Adrenal gland (tissue), 12 donors: ENCODE measurements around the gene MYEOV. TPM values are rescaled to one million over a fixed set of nuclear protein-coding genes. Genes with fewer than 3 reads are reported as not detected.

ENCODE experiments used
- DNase-seq, 7 donors: peaks; one replicate each; pipeline ENCODE4 v3.0.0-alpha.2; 2019 to 2020
- H3K27ac ChIP-seq, 5 donors: fragments of 200-600 bp; sonication (generic) in 4 of 5; 1 replicate in 3 of 5; 2 replicates in 2 of 5; pipeline versions ENCODE4 v1.5.1 to v1.8.0; 2016 to 2020; ENCODE audit warnings: mild to moderate bottlenecking in 1 of 5
- H3K27me3 ChIP-seq: fragments of 200-600 bp; 2 replicates; pipeline ENCODE4 v1.8.0; 2021
- H3K36me3 ChIP-seq, 2 donors: fragments of 200-600 bp; replicated peaks in 1 of 2; 1 replicate in 1 of 2; 2 replicates in 1 of 2; pipeline versions ENCODE4 v1.5.1 to v1.8.0; 2018 to 2022
- H3K4me1 ChIP-seq, 2 donors: fragments of 200-600 bp; replicated peaks in 1 of 2; 1 replicate in 1 of 2; 2 replicates in 1 of 2; pipeline versions ENCODE4 v1.5.1 to v1.8.0; 2018 to 2021
- H3K4me3 ChIP-seq, 4 donors: fragments of 200-600 bp; sonication (generic) in 3 of 4; one replicate each; pipeline ENCODE4 v1.5.1; 2016 to 2018
- H3K9me3 ChIP-seq, 3 donors: fragments of 200-600 bp; sonication (generic) in 1 of 3; replicated peaks in 1 of 3; 1 replicate in 2 of 3; 2 replicates in 1 of 3; pipeline versions ENCODE4 v1.5.1 to v1.8.0; 2016 to 2021
- POLR2A ChIP-seq, 2 donors: fragments of 450-650 bp; IDR thresholded peaks; one replicate each; pipeline ENCODE4 v1.6.1; 2017; ENCODE audit warnings: antibody characterized with exemption in 2 of 2, mild to moderate bottlenecking in 2 of 2, moderate library complexity in 1 of 2
- WGBS, 4 donors: extraction: QIAGEN DNeasy Blood & Tissue Kit in 2 of 4; methylation state at CpG; one replicate each; pipeline versions ENCODE4 v1.1.5 to v1.1.7; 2013 to 2017; 5-methylcytosine and 5-hydroxymethylcytosine counted together
- intact Hi-C, 2 donors: fragments of 100-400 bp; cut with DNase I; formaldehyde crosslinking; loops; one replicate each; pipeline versions ENCODE4 v1.14.1 to v1.15.0; 2022 to 2023
- polyA plus RNA-seq, 3 donors: library from polyadenylated mRNA; stranded (reverse); fragments of 200-250 nt in 2 of 3; fragments of 350-450 nt in 1 of 3; fragmentation: Illumina TruSeq in 1 of 3; extraction: RNeasy Lipid Tissue Mini Kit (QIAGEN cat#74804) in 1 of 3; gene quantifications; one replicate each; pipeline ENCODE4 v1.2.3, GENCODE V29; 2013 to 2014
- total RNA-seq, 9 donors: library from RNA; depleted of rRNA in 4 of 9; stranded (reverse); fragments of >200 nt in 4 of 9; fragments of 120-200 nt in 1 of 9; fragmentation: NEBNext Ultra II Directional in 1 of 9; extraction: Animal tissue kit (Norgen Biotek cat#: 25700) in 1 of 9; gene quantifications; one replicate each; pipeline versions ENCODE4 v1.1.0 to v1.2.4, GENCODE V29; 2013 to 2023
- TF ChIP-seq, protein P1 (sequence below), 6 experiments: fragments of 450-650 bp in 4 of 6; fragments of 200-600 bp in 2 of 6; sonication (generic) in 1 of 6; IDR thresholded peaks; 1 replicate in 5 of 6; 2 replicates in 1 of 6; pipeline versions ENCODE4 v1.5.1 to v1.8.0; 2016 to 2021; ENCODE audit warnings: antibody characterized with exemption in 6 of 6, mild to moderate bottlenecking in 2 of 6, moderate library complexity in 1 of 6
- donor health status: healthy with polysubstance abuse.
- donor health status: Bipolar disorder and iron deficiency.
- donor health status: DM: yes; HTN: yes; CAD: no.
- donor health status: DM: no; HTN: no; CAD: no.
- donor health status: DM: no; HTN: no; CAD: no.
- donor health status: DM: yes; HTN: yes; CAD: no.

MYEOV gene
- total and polyA plus RNA-seq, 12 donors, result 0.06 to 1.6 (median 0.32) TPM; not detected in 3

DNA sequence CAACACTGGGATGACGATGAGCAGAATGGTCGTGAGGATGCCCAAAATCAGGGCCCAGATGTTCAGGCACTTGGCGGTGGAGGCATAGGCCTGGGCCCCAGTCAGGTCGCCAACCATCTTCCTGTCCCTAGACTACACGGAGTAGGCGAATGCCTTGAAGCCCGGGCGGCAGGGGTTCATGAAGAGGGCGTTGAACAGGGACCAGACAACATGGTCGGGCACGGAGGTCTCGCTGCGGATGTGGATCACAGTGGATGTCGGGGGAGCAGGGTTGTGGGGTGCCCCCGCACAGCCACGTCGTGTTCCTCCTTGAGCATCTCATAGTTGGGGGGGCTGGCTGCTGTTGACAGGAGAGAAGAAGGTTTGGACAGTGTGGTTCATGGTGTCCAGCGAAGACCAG is 9.5 kb downstream of the MYEOV start:
- DNase-seq, result no peak
- Histone ChIP-seq H3K27ac (no peak overlapping the region), H3K4me3 (no peak overlapping the region), H3K9me3 (no peaks in the 10 kb centered on the region), H3K36me3 (no peaks in the 10 kb centered on the region), H3K27me3 (no peaks in the 10 kb centered on the region), H3K4me1 (peaks cover 7 to 11% of the 10 kb centered on the region in 2 donors)
- intact Hi-C loops, result no loop called here
- no peak for TF ChIP-seq POLR2A (IDR thresholded peaks at IDR 0.05)
- TF ChIP-seq, protein P1, sequence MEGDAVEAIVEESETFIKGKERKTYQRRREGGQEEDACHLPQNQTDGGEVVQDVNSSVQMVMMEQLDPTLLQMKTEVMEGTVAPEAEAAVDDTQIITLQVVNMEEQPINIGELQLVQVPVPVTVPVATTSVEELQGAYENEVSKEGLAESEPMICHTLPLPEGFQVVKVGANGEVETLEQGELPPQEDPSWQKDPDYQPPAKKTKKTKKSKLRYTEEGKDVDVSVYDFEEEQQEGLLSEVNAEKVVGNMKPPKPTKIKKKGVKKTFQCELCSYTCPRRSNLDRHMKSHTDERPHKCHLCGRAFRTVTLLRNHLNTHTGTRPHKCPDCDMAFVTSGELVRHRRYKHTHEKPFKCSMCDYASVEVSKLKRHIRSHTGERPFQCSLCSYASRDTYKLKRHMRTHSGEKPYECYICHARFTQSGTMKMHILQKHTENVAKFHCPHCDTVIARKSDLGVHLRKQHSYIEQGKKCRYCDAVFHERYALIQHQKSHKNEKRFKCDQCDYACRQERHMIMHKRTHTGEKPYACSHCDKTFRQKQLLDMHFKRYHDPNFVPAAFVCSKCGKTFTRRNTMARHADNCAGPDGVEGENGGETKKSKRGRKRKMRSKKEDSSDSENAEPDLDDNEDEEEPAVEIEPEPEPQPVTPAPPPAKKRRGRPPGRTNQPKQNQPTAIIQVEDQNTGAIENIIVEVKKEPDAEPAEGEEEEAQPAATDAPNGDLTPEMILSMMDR (IDR thresholded peaks at IDR 0.05), result no peak
- WGBS, 4 donors, result 96 to 97% (median 96%) methylated on average over 17 to 18 of the region's 18 CpGs

DNA sequence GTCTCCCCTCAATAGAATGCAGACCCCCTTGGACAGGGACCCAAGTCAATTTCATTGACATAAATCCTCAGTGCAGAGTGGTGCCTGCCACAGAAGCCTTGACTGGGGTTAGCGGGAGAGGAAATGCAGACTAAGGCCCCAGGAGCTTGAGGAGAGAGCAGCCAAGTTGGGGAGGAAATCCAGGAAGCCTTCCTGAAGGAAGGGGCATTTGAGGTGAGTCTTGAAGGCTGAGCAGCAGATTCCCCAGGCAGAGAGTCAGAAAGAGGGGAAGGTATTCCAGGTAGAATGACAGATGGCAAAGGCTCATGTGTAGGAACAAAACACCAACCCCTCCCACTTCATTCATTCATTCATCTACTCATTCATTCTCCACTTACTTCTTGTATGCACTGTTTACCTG is 10.3 kb downstream of the MYEOV start:
- H3K4me3 ChIP-seq, result no peak overlapping the region
- H3K4me1 ChIP-seq, result peaks cover 0 to 7% of the 10 kb centered on the region in 2 donors
- TF ChIP-seq, protein P1 (IDR thresholded peaks at IDR 0.05), result no peak
- TF ChIP-seq POLR2A (IDR thresholded peaks at IDR 0.05), result no peak
- 88 to 100% (median 96%) methylated on average over 1 of the region's 1 CpG for WGBS, 4 donors
- DNase-seq, result no peak
- no peaks in the 10 kb centered on the region for H3K36me3 ChIP-seq
- no peak overlapping the region for H3K27ac ChIP-seq
- intact Hi-C loops, result no loop called here
- no peaks in the 10 kb centered on the region for H3K9me3 ChIP-seq
- no peaks in the 10 kb centered on the region for H3K27me3 ChIP-seq

DNA sequence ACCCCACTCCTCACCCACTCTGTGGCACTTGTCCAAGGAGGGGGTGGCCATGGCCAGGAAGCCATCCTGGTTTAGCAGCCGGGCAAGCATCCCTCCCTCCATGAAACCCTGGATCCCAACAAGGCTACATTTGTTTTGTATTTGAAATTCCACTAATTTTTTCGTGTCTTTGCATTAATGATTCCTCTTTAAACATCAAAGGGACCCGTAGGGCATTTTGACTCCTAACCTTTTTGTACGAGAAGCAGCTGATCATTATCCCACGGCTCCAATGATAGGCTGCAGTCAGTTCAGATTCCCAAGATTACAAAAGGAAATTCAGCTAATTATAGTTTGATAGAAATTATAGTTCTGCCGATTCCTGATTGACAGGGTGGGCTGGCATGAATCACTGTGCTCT is 10.7 kb downstream of the MYEOV start:
- no peak overlapping the region for H3K27ac ChIP-seq
- H3K4me3 ChIP-seq, result no peak overlapping the region
- TF ChIP-seq POLR2A (IDR thresholded peaks at IDR 0.05), result no peak
- TF ChIP-seq, protein P1 (IDR thresholded peaks at IDR 0.05), result no peak
- 69 to 77% (median 76%) methylated on average over 6 of the region's 6 CpGs for WGBS, 4 donors
- H3K9me3 ChIP-seq, result no peaks in the 10 kb centered on the region
- H3K36me3 ChIP-seq, result no peaks in the 10 kb centered on the region
- intact Hi-C loops, result no loop called here
- H3K4me1 ChIP-seq, result peaks cover 0 to 7% of the 10 kb centered on the region in 2 donors
- no peaks in the 10 kb centered on the region for H3K27me3 ChIP-seq
- DNase-seq, result no peak

DNA sequence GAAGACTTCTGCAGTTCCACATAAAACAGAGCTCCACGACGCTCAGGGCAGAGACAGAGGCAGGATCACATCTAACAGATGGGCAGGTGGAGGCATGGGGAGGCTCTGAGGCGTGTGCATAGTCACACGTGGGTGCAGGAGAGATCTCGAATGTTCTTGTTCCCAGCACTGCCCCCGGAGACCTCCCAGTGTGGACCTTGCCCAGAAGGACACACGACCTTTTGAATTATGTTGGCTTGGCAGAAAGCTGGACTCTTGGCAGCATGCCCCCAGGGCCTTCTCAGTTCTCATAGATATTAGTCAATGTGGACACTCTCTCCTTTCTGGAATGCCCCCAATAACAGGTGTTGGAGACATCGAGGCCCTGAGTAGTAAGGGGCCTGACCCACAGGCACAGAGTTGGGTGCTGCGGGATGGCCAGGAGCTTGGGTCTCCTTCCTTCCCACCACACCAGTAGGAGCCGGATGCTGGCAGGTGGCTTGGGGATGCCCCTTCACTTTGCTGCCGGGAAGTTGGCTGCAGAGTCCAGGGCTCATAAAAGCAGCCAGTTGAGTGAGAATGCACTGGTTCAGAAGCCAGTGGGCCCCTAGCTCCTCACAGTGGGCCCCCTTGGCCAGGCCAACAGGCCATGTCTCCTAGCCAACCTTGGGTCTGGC is 12.1 kb downstream of the MYEOV start:
- Histone ChIP-seq H3K9me3 (no peaks in the 10 kb centered on the region), H3K4me1 (peaks cover 0 to 7% of the 10 kb centered on the region in 2 donors), H3K27ac (no peak overlapping the region), H3K27me3 (no peaks in the 10 kb centered on the region), H3K36me3 (no peaks in the 10 kb centered on the region), H3K4me3 (no peak overlapping the region)
- TF ChIP-seq POLR2A (IDR thresholded peaks at IDR 0.05), result no peak
- TF ChIP-seq, protein P1 (IDR thresholded peaks at IDR 0.05), result no peak
- intact Hi-C loops, result no loop called here
- DNase-seq, result peak; percentile 49 to 78 (median 63)
- 12 to 53% (median 46%) methylated on average over 5 to 11 of the region's 11 CpGs for WGBS, 4 donors
